K562 (cell line): ENCODE results near the gene FAM24B. TPM values are rescaled to one million over a fixed set of nuclear protein-coding genes. Genes with fewer than 3 reads are reported as not detected.

Experiments
- ARID1B ChIP-seq: fragments of 450-650 bp; IDR thresholded peaks from 2 replicates; pipeline ENCODE4 v1.6.1; 2016; ENCODE audit warnings: antibody characterized with exemption, mild to moderate bottlenecking, inconsistent platforms
- CBFA2T3 ChIP-seq: fragments of 450-650 bp; IDR thresholded peaks from 2 replicates; pipeline ENCODE4 v1.6.1; 2017
- CTBP1 ChIP-seq: fragments of 450-650 bp; IDR thresholded peaks from 2 replicates; pipeline ENCODE4 v1.6.1; 2016; ENCODE audit warnings: borderline replicate concordance
- EP300 ChIP-seq: IDR thresholded peaks from 2 replicates; pipeline ENCODE4 v1.6.1; 2012; ENCODE audit warnings: low read length, improper control_type of control experiment
- ESRRA ChIP-seq: fragments of 450-650 bp; IDR thresholded peaks from 2 replicates; pipeline ENCODE4 v1.6.1; 2014; ENCODE audit warnings: low read depth, mild to moderate bottlenecking, moderate library complexity, borderline replicate concordance
- FOSL1 ChIP-seq: fragments of 200-800 bp; sonication (Bioruptor generic); conservative IDR thresholded peaks from 2 replicates; pipeline ENCODE4 v1.6.1; 2016; ENCODE audit warnings: missing genetic modification characterization, missing compliant biosample characterization
- HDAC1 ChIP-seq, 2 experiments: fragments of 450-650 bp; IDR thresholded peaks; 2 replicates each; pipeline ENCODE4 v1.6.1; 2016 to 2017; ENCODE audit warnings: inconsistent platforms in 1 of 2, mild to moderate bottlenecking in 1 of 2, moderate library complexity in 1 of 2
- KLF16 ChIP-seq: IDR thresholded peaks from 2 replicates; pipeline ENCODE4 v1.6.1; 2016; ENCODE audit warnings: antibody characterized with exemption
- KLF6 ChIP-seq: fragments of 250-450 bp; sonication (Bioruptor Pico); IDR thresholded peaks from 2 replicates; pipeline ENCODE4 v1.4.0; 2020; ENCODE audit warnings: mild to moderate bottlenecking, moderate library complexity, borderline replicate concordance
- MTA2 ChIP-seq: fragments of 450-650 bp; IDR thresholded peaks from 2 replicates; pipeline ENCODE4 v1.6.1; 2016; ENCODE audit warnings: low read depth
- NCOR1 ChIP-seq: fragments of 450-650 bp; IDR thresholded peaks from 2 replicates; pipeline ENCODE4 v1.6.1; 2016; ENCODE audit warnings: mild to moderate bottlenecking, moderate library complexity
- NR2C1 ChIP-seq, 2 experiments: fragments of 450-650 bp; IDR thresholded peaks; 2 replicates each; pipeline ENCODE4 v1.6.1; 2017; ENCODE audit warnings: mild to moderate bottlenecking in 2 of 2, antibody characterized with exemption in 1 of 2, inconsistent platforms in 1 of 2, missing compliant biosample characterization in 1 of 2, missing genetic modification characterization in 1 of 2
- NR2C2 ChIP-seq, 2 experiments: fragments of 200-800 bp in 1 of 2; sonication (Bioruptor generic) in 1 of 2; sonication (generic) in 1 of 2; formaldehyde crosslinking in 1 of 2; IDR thresholded peaks; 2 replicates each; pipeline versions ENCODE4 v1.6.1 to v1.8.0; 2016 to 2022; ENCODE audit warnings: mild to moderate bottlenecking in 1 of 2, missing compliant biosample characterization in 1 of 2, missing genetic modification characterization in 1 of 2, missing genetic modification reagents in 1 of 2
- NRF1 ChIP-seq, 2 experiments: fragments of 450-650 bp; IDR thresholded peaks in 1 of 2; conservative IDR thresholded peaks in 1 of 2; 2 replicates each; pipeline ENCODE4 v1.6.1; 2014; ENCODE audit warnings: mild to moderate bottlenecking in 2 of 2
- PBX2 ChIP-seq, 2 experiments: IDR thresholded peaks in 1 of 2; conservative IDR thresholded peaks in 1 of 2; 2 replicates each; pipeline ENCODE4 v1.6.1; 2016; ENCODE audit warnings: low read depth in 2 of 2, mild to moderate bottlenecking in 1 of 2, missing compliant biosample characterization in 1 of 2, missing genetic modification characterization in 1 of 2, moderate library complexity in 1 of 2
- PKNOX1 ChIP-seq: fragments of 450-650 bp; IDR thresholded peaks from 2 replicates; pipeline ENCODE4 v1.6.1; 2016
- RNF219 ChIP-seq: fragments of 250-450 bp; sonication (Bioruptor Pico); IDR thresholded peaks from 2 replicates; pipeline ENCODE4 v1.5.0; 2022; ENCODE audit warnings: mild to moderate bottlenecking
- SMARCA4 ChIP-seq: fragments of 450-650 bp; IDR thresholded peaks from 2 replicates; pipeline ENCODE4 v1.6.1; 2016
- SMC3 ChIP-seq: conservative IDR thresholded peaks from 2 replicates; pipeline ENCODE4 v1.6.1; 2011; ENCODE audit warnings: low read depth, low read length, improper control_type of control experiment; ENCODE audit not compliant: insufficient read depth
- SOX6 ChIP-seq: fragments of 450-650 bp; IDR thresholded peaks from 2 replicates; pipeline ENCODE4 v1.6.1; 2014; ENCODE audit warnings: mild to moderate bottlenecking
- TAL1 ChIP-seq: fragments of 450-650 bp; IDR thresholded peaks from 2 replicates; pipeline ENCODE4 v1.6.1; 2016; ENCODE audit warnings: mild to moderate bottlenecking
- TEAD1 ChIP-seq, 2 experiments: fragments of 450-650 bp in 1 of 2; sonication (generic) in 1 of 2; formaldehyde crosslinking; IDR thresholded peaks; 2 replicates each; pipeline versions ENCODE4 v1.4.0 to v1.8.0; 2020 to 2022; ENCODE audit warnings: mild to moderate bottlenecking in 2 of 2, missing genetic modification reagents in 1 of 2
- U2AF2 ChIP-seq: fragments of 200-400 bp; formaldehyde crosslinking; optimal IDR thresholded peaks from 2 replicates; pipeline ENCODE3; 2017; ENCODE audit warnings: low read depth, mild to moderate bottlenecking, low read length
- ZEB2 ChIP-seq: fragments of 450-650 bp; IDR thresholded peaks from 2 replicates; pipeline ENCODE4 v1.6.1; 2016
- ZFP30 ChIP-seq: fragments of 250-450 bp; sonication (Bioruptor Pico); IDR thresholded peaks from 2 replicates; pipeline ENCODE4 v1.8.0; 2022; ENCODE audit warnings: moderate library complexity, mild to moderate bottlenecking, inconsistent platforms, borderline replicate concordance
- polyA plus RNA-seq, 8 experiments: library from polyadenylated mRNA; depleted of rRNA in 4 of 8; stranded (reverse) in 5 of 8; unstranded in 3 of 8; fragments of >200 nt; fragmentation: Nextera tagmentation in 2 of 8; fragmentation: Illumina TruSeq in 1 of 8; extraction: Ambion mirVana in 2 of 8; extraction: Trizol in 1 of 8; gene quantifications; 2 replicates each; pipeline versions ENCODE4 v1.2.1 to v1.2.3, GENCODE V29; 2011 to 2014; ENCODE audit warnings: inconsistent platforms in 1 of 8, missing spikeins in 1 of 8
- total RNA-seq, 7 experiments: library from RNA; depleted of rRNA in 6 of 7; stranded (reverse); fragments of >200 nt in 6 of 7; fragmentation: Illumina TruSeq in 2 of 7; extraction: Trizol in 2 of 7; gene quantifications; 2 replicates each; pipeline versions ENCODE4 v1.2.1 to v1.2.3, GENCODE V29; 2011 to 2021; ENCODE audit warnings: low replicate concordance in 1 of 7

FAM24B gene
- total and polyA plus RNA-seq, 9 of the 15 experiments (the other 6 are each of a cell fraction or from before 2014, with no cell fraction given): 6.0 to 19.6 (median 9.2) TPM

DNA sequence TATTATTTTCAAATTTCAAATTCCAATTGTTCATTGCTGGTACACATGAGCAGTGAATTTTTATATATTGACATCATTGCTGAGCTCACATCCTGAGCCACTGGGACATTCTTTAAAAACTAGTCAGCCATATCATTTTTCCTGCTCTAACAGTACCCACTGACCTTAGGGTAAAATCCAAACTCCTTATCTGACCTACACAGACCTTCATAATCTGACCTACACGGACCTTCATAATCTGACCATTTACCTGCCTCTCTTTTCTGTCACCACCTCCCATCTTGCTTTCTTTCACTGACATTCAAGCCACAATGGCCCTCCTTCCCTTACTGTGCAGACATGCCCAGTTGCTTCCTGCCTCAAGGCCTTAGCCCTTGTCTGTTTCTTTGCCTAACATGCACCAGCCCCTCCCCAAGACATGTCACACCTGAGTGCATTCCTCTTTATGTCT, 17.6 kb downstream of the FAM24B start (continued):
- TF ChIP-seq RNF219 (CRISPR knock-in tag): no peak
- TF ChIP-seq NR2C2 (CRISPR knock-in tag; IDR thresholded peaks at IDR 0.05): no peak
- TF ChIP-seq NR2C2 (tag; IDR thresholded peaks at IDR 0.05): no peak; the same call in 1 of the 2 replicates
- peak; percentile 86 for TF ChIP-seq ESRRA
- no peak for TF ChIP-seq ZFP30 (CRISPR knock-in tag)
- TF ChIP-seq PBX2 (CRISPR knock-in tag; IDR thresholded peaks at IDR 0.05; ENCODE audit: low read depth): no peak
- TF ChIP-seq PBX2 (tag; conservative IDR thresholded peaks at IDR 0.05; ENCODE audit: low read depth): peak; percentile 49; the same call in 1 of the 2 replicates
- TF ChIP-seq ZEB2: peak; percentile 94
- TF ChIP-seq U2AF2: no peak
- TF ChIP-seq SMARCA4: peak; percentile 67
- no peak for TF ChIP-seq TEAD1 (CRISPR knock-in tag; IDR thresholded peaks at IDR 0.05)
- TF ChIP-seq TAL1: peak; percentile 82
- 0 out of 2 replicates have a peak, but pooled peaks have one; percentile 54 for TF ChIP-seq KLF16
- peak; percentile 88 for TF ChIP-seq ARID1B
- peak; percentile 61 for TF ChIP-seq PKNOX1
- TF ChIP-seq KLF6: no peak
- TF ChIP-seq NR2C1 (IDR thresholded peaks at IDR 0.05): no peak
- no peak for TF ChIP-seq NR2C1 (tag; IDR thresholded peaks at IDR 0.05)
- peak in 1 of 2 experiments; percentile 97; a peak in 2 of 4 replicates for TF ChIP-seq HDAC1 (IDR thresholded peaks at IDR 0.05)
- peak; percentile 54 for TF ChIP-seq FOSL1 (tag)
- peak; percentile 65 for TF ChIP-seq EP300
- TF ChIP-seq NCOR1: peak; percentile 61
- peak; percentile 76 for TF ChIP-seq SOX6
- 0 out of 4 replicates have a peak, but pooled peaks of 1 of the 2 experiments have one; percentile 16 for TF ChIP-seq NRF1 (conservative IDR thresholded peaks at IDR 0.05 in 1 of 2, IDR thresholded peaks at IDR 0.05 in 1 of 2)
- peak; percentile 68; the same call in 1 of the 2 replicates for TF ChIP-seq MTA2
- TF ChIP-seq CTBP1: peak; percentile 73
- no peak for TF ChIP-seq SMC3
- peak; percentile 87 for TF ChIP-seq CBFA2T3
